HEK293 (cell line): ENCODE measurements around the gene ERGIC1.
A peak's percentile ranks its signal among the peaks of the same experiment; 100 is the strongest.

ENCODE experiments used
- CTCF ChIA-PET: fragments of 350-600 bp; formaldehyde crosslinking; extraction: SDS; loops from one replicate; lab custom pipeline; 2021; ENCODE audit warnings: antibody characterized with exemption; lab: Yijun Ruan, JAX
- POLR2A ChIA-PET: fragments of 300-600 bp; formaldehyde crosslinking; extraction: SDS; loops from one replicate; lab custom pipeline; 2020; ENCODE audit warnings: antibody characterized with exemption, inconsistent platforms; lab: Yijun Ruan, JAX
- H3K27ac ChIP-seq: fragments of 200-500 bp; sonication (Bioruptor generic); 2 replicates; pipeline ENCODE4 v1.5.1; 2014; ENCODE audit warnings: low read depth, low read length, control low read depth, inconsistent platforms; ENCODE audit errors: extremely low read depth
- H3K36me3 ChIP-seq, 2 experiments: fragments of 200-500 bp in 1 of 2; sonication (Bioruptor generic) in 1 of 2; 1 replicate in 1 of 2; 2 replicates in 1 of 2; pipeline ENCODE4 v1.5.1; 2014 to 2017; ENCODE audit warnings: inconsistent platforms in 2 of 2, low read length in 2 of 2; ENCODE audit not compliant: control insufficient read depth in 2 of 2, insufficient read depth in 1 of 2
- H3K4me1 ChIP-seq: fragments of 200-500 bp; sonication (Bioruptor generic); 2 replicates; pipeline ENCODE4 v1.5.1; 2014; ENCODE audit warnings: mild to moderate bottlenecking, low read length, inconsistent platforms; ENCODE audit not compliant: control insufficient read depth, insufficient read depth
- H3K4me3 ChIP-seq: 2 replicates; pipeline ENCODE4 v1.5.1; 2011; ENCODE audit warnings: low read depth, mild to moderate bottlenecking, control low read depth, low read length, moderate library complexity
- H3K9me3 ChIP-seq: fragments of 200-500 bp; sonication (Bioruptor generic); 2 replicates; pipeline ENCODE4 v1.5.1; 2014; ENCODE audit warnings: low read depth, low read length, inconsistent platforms; ENCODE audit not compliant: control insufficient read depth, insufficient read depth
- REPIN1 ChIP-seq: fragments of 450-650 bp; formaldehyde crosslinking; IDR thresholded peaks from 2 replicates; pipeline ENCODE4 v1.5.1; 2017; ENCODE audit warnings: missing biosample characterization, missing genetic modification characterization, low read depth
- SCRT1 ChIP-seq: fragments of 450-650 bp; formaldehyde crosslinking; IDR thresholded peaks from 2 replicates; pipeline ENCODE4 v1.5.1; 2016; ENCODE audit warnings: missing biosample characterization, missing genetic modification characterization, borderline replicate concordance
- SCRT2 ChIP-seq: fragments of 450-650 bp; formaldehyde crosslinking; IDR thresholded peaks from 2 replicates; pipeline ENCODE4 v1.5.1; 2016; ENCODE audit warnings: missing biosample characterization, missing genetic modification characterization
- YY2 ChIP-seq: fragments of 450-650 bp; formaldehyde crosslinking; IDR thresholded peaks from 2 replicates; pipeline ENCODE4 v1.5.1; 2016; ENCODE audit warnings: missing biosample characterization, missing genetic modification characterization
- ZFP41 ChIP-seq: fragments of 450-650 bp; formaldehyde crosslinking; IDR thresholded peaks from 2 replicates; pipeline ENCODE4 v1.5.1; 2016; ENCODE audit warnings: missing biosample characterization, missing genetic modification characterization, borderline replicate concordance
- ZNF10 ChIP-seq: fragments of 450-650 bp; formaldehyde crosslinking; IDR thresholded peaks from 2 replicates; pipeline ENCODE4 v1.5.1; 2017; ENCODE audit warnings: missing biosample characterization, missing genetic modification characterization
- ZNF549 ChIP-seq: fragments of 450-650 bp; IDR thresholded peaks from 2 replicates; pipeline ENCODE4 v1.5.1; 2018; ENCODE audit warnings: missing biosample characterization, missing genetic modification characterization, mild to moderate bottlenecking, inconsistent platforms, moderate library complexity
- ZNF555 ChIP-seq: fragments of 450-650 bp; formaldehyde crosslinking; conservative IDR thresholded peaks from 2 replicates; pipeline ENCODE4 v1.5.1; 2017; ENCODE audit warnings: missing biosample characterization, mild to moderate bottlenecking, missing genetic modification characterization, inconsistent platforms
- ZNF658 ChIP-seq: fragments of 450-650 bp; formaldehyde crosslinking; IDR thresholded peaks from 2 replicates; pipeline ENCODE4; 2016; ENCODE audit warnings: missing biosample characterization, missing genetic modification characterization
- ZNF747 ChIP-seq: fragments of 450-650 bp; formaldehyde crosslinking; IDR thresholded peaks from 2 replicates; pipeline ENCODE4 v1.5.1; 2016; ENCODE audit warnings: missing biosample characterization, missing genetic modification characterization
- TF ChIP-seq, protein P1 (sequence below): fragments of 450-650 bp; formaldehyde crosslinking; IDR thresholded peaks from 2 replicates; pipeline ENCODE4 v1.5.1; 2017; ENCODE audit warnings: missing biosample characterization, missing genetic modification characterization
- TF ChIP-seq, protein P2 (sequence below): fragments of 450-650 bp; formaldehyde crosslinking; IDR thresholded peaks from 2 replicates; pipeline ENCODE4 v1.5.0; 2017; ENCODE audit warnings: missing biosample characterization, missing genetic modification characterization, borderline replicate concordance
- TF ChIP-seq, protein P3 (sequence below): fragments of 450-650 bp; IDR thresholded peaks from 2 replicates; pipeline ENCODE4 v1.5.1; 2018; ENCODE audit warnings: missing biosample characterization, mild to moderate bottlenecking, missing genetic modification characterization
- TF ChIP-seq, protein P4 (sequence below): fragments of 450-650 bp; formaldehyde crosslinking; IDR thresholded peaks from 2 replicates; pipeline ENCODE4 v1.5.1; 2016; ENCODE audit warnings: missing biosample characterization, missing genetic modification characterization
- TF ChIP-seq, protein P5 (sequence below): fragments of 450-650 bp; formaldehyde crosslinking; IDR thresholded peaks from 2 replicates; pipeline ENCODE4 v1.5.1; 2016; ENCODE audit warnings: missing biosample characterization, missing genetic modification characterization
- TF ChIP-seq, protein P6 (sequence below): fragments of 450-650 bp; formaldehyde crosslinking; IDR thresholded peaks from 2 replicates; pipeline ENCODE4 v1.5.1; 2016; ENCODE audit warnings: missing biosample characterization, missing genetic modification characterization
- TF ChIP-seq, protein P7 (sequence below): fragments of 450-650 bp; formaldehyde crosslinking; IDR thresholded peaks from 2 replicates; pipeline ENCODE4 v1.5.1; 2016; ENCODE audit warnings: missing biosample characterization, missing genetic modification characterization
- TF ChIP-seq, protein P8 (sequence below): fragments of 450-650 bp; formaldehyde crosslinking; IDR thresholded peaks from 2 replicates; pipeline ENCODE4 v1.5.1; 2016; ENCODE audit warnings: missing biosample characterization, missing genetic modification characterization

The ERGIC1 gene

DNA sequence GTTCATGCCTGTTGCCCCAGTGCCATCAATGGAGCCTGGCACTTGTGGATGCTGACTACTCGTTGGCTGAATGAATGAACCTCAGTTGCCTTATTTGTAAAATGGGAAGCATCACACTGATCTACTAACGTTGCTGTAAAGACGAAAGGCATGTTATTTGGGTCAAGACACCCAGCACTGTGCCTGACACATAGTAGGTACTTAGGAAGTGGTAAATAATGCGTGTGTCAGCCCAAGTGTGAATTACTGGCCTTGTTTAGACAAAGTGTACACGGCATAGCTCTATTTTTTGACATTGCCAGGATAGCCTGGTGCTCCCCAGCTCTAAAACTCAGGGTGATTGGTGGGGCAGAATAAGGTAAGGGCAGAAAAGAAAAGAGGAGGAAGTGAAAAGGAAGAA, 27.4 kb downstream of the ERGIC1 start:
- H3K36me3 ChIP-seq: no peaks in the 10 kb centered on the region
- H3K4me3 ChIP-seq: no peak overlapping the region
- POLR2A ChIA-PET: no interaction called here
- TF ChIP-seq ZNF549 (tag by site-specific recombination): no peak
- TF ChIP-seq SCRT2 (tag by site-specific recombination): 0 out of 2 replicates have a peak, but pooled peaks have one; percentile 43
- peak; percentile 41; the same call in 1 of the 2 replicates for TF ChIP-seq SCRT1 (tag by site-specific recombination)
- TF ChIP-seq ZNF555: no peak
- TF ChIP-seq, protein P1, sequence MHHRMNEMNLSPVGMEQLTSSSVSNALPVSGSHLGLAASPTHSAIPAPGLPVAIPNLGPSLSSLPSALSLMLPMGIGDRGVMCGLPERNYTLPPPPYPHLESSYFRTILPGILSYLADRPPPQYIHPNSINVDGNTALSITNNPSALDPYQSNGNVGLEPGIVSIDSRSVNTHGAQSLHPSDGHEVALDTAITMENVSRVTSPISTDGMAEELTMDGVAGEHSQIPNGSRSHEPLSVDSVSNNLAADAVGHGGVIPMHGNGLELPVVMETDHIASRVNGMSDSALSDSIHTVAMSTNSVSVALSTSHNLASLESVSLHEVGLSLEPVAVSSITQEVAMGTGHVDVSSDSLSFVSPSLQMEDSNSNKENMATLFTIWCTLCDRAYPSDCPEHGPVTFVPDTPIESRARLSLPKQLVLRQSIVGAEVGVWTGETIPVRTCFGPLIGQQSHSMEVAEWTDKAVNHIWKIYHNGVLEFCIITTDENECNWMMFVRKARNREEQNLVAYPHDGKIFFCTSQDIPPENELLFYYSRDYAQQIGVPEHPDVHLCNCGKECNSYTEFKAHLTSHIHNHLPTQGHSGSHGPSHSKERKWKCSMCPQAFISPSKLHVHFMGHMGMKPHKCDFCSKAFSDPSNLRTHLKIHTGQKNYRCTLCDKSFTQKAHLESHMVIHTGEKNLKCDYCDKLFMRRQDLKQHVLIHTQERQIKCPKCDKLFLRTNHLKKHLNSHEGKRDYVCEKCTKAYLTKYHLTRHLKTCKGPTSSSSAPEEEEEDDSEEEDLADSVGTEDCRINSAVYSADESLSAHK (tag by site-specific recombination): no peak
- TF ChIP-seq, protein P2, sequence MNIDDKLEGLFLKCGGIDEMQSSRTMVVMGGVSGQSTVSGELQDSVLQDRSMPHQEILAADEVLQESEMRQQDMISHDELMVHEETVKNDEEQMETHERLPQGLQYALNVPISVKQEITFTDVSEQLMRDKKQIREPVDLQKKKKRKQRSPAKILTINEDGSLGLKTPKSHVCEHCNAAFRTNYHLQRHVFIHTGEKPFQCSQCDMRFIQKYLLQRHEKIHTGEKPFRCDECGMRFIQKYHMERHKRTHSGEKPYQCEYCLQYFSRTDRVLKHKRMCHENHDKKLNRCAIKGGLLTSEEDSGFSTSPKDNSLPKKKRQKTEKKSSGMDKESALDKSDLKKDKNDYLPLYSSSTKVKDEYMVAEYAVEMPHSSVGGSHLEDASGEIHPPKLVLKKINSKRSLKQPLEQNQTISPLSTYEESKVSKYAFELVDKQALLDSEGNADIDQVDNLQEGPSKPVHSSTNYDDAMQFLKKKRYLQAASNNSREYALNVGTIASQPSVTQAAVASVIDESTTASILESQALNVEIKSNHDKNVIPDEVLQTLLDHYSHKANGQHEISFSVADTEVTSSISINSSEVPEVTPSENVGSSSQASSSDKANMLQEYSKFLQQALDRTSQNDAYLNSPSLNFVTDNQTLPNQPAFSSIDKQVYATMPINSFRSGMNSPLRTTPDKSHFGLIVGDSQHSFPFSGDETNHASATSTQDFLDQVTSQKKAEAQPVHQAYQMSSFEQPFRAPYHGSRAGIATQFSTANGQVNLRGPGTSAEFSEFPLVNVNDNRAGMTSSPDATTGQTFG (tag by site-specific recombination): no peak
- TF ChIP-seq ZNF658 (tag by site-specific recombination): no peak
- TF ChIP-seq, all 188 proteins: peak for 2
- CTCF ChIA-PET: interaction anchor here (1.8 kb wide), 1 partner anchor 71 kb away, joined by 6 read pairs; no protein-coding TSS in a partner anchor
- Histone ChIP-seq H3K4me1 (no peaks in the 10 kb centered on the region), H3K27ac (no peak overlapping the region), H3K9me3 (no peaks in the 10 kb centered on the region)

DNA sequence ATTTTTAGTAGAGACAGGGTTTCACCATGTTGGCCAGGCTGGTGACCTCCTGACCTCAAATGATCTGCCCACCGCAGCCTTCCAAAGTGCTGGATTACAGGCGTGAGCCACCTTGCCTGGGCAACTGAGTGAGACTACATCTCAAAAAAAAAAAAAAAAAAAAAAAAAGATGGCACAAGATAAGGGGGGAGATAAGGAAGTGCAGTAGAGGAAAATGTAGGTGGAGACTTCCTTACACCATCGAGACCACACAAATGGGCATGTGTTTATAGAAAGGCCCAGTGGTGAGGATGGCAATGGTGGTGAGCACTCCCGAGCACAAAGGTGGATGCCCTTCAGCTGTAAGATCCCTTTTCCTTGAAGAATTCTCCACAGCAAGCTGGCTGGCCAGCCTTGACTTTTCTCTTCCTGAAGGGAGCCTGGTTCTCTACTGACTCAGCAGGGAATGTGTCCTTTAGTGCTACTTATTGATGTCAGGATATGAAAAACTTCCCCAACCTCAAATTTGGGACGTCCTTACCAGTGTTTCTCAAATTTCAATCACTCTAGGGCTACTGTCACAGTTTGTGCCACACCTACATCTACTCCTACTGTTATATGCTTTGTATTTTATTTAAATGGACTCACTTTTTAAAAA, 28.2 kb downstream of the ERGIC1 start:
- no peak overlapping the region for H3K27ac ChIP-seq
- no peaks in the 10 kb centered on the region for H3K36me3 ChIP-seq
- H3K4me1 ChIP-seq: no peaks in the 10 kb centered on the region
- H3K9me3 ChIP-seq: no peaks in the 10 kb centered on the region
- no peak overlapping the region for H3K4me3 ChIP-seq
- ChIA-PET POLR2A (no interaction called here), CTCF (no interaction called here)
- TF ChIP-seq, protein P3, sequence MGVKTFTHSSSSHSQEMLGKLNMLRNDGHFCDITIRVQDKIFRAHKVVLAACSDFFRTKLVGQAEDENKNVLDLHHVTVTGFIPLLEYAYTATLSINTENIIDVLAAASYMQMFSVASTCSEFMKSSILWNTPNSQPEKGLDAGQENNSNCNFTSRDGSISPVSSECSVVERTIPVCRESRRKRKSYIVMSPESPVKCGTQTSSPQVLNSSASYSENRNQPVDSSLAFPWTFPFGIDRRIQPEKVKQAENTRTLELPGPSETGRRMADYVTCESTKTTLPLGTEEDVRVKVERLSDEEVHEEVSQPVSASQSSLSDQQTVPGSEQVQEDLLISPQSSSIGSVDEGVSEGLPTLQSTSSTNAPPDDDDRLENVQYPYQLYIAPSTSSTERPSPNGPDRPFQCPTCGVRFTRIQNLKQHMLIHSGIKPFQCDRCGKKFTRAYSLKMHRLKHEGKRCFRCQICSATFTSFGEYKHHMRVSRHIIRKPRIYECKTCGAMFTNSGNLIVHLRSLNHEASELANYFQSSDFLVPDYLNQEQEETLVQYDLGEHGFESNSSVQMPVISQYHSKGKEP (tag by site-specific recombination): no peak
- TF ChIP-seq ZFP41 (tag by site-specific recombination) (no peak), ZNF747 (tag by site-specific recombination) (no peak), REPIN1 (tag by site-specific recombination) (no peak), YY2 (tag by site-specific recombination) (no peak), ZNF10 (no peak)
- TF ChIP-seq, protein P4, sequence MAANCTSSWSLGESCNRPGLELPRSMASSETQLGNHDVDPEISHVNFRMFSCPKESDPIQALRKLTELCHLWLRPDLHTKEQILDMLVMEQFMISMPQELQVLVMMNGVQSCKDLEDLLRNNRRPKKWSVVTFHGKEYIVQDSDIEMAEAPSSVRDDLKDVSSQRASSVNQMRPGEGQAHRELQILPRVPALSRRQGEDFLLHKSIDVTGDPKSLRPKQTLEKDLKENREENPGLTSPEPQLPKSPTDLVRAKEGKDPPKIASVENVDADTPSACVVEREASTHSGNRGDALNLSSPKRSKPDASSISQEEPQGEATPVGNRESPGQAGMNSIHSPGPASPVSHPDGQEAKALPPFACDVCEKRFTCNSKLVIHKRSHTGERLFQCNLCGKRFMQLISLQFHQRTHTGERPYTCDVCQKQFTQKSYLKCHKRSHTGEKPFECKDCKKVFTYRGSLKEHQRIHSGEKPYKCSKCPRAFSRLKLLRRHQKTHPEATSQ (tag by site-specific recombination): no peak
- TF ChIP-seq, protein P5, sequence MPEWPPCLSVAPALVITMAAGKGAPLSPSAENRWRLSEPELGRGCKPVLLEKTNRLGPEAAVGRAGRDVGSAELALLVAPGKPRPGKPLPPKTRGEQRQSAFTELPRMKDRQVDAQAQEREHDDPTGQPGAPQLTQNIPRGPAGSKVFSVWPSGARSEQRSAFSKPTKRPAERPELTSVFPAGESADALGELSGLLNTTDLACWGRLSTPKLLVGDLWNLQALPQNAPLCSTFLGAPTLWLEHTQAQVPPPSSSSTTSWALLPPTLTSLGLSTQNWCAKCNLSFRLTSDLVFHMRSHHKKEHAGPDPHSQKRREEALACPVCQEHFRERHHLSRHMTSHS: no peak
- TF ChIP-seq, protein P6, sequence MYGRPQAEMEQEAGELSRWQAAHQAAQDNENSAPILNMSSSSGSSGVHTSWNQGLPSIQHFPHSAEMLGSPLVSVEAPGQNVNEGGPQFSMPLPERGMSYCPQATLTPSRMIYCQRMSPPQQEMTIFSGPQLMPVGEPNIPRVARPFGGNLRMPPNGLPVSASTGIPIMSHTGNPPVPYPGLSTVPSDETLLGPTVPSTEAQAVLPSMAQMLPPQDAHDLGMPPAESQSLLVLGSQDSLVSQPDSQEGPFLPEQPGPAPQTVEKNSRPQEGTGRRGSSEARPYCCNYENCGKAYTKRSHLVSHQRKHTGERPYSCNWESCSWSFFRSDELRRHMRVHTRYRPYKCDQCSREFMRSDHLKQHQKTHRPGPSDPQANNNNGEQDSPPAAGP (tag by site-specific recombination): no peak
- TF ChIP-seq, protein P7, sequence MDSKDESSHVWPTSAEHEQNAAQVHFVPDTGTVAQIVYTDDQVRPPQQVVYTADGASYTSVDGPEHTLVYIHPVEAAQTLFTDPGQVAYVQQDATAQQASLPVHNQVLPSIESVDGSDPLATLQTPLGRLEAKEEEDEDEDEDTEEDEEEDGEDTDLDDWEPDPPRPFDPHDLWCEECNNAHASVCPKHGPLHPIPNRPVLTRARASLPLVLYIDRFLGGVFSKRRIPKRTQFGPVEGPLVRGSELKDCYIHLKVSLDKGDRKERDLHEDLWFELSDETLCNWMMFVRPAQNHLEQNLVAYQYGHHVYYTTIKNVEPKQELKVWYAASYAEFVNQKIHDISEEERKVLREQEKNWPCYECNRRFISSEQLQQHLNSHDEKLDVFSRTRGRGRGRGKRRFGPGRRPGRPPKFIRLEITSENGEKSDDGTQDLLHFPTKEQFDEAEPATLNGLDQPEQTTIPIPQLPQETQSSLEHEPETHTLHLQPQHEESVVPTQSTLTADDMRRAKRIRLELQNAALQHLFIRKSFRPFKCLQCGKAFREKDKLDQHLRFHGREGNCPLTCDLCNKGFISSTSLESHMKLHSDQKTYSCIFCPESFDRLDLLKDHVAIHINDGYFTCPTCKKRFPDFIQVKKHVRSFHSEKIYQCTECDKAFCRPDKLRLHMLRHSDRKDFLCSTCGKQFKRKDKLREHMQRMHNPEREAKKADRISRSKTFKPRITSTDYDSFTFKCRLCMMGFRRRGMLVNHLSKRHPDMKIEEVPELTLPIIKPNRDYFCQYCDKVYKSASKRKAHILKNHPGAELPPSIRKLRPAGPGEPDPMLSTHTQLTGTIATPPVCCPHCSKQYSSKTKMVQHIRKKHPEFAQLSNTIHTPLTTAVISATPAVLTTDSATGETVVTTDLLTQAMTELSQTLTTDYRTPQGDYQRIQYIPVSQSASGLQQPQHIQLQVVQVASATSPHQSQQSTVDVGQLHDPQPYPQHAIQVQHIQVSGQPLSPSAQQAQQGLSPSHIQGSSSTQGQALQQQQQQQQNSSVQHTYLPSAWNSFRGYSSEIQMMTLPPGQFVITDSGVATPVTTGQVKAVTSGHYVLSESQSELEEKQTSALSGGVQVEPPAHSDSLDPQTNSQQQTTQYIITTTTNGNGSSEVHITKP (tag by site-specific recombination): peak; percentile 52; the same call in 1 of the 2 replicates
- TF ChIP-seq, protein P8, sequence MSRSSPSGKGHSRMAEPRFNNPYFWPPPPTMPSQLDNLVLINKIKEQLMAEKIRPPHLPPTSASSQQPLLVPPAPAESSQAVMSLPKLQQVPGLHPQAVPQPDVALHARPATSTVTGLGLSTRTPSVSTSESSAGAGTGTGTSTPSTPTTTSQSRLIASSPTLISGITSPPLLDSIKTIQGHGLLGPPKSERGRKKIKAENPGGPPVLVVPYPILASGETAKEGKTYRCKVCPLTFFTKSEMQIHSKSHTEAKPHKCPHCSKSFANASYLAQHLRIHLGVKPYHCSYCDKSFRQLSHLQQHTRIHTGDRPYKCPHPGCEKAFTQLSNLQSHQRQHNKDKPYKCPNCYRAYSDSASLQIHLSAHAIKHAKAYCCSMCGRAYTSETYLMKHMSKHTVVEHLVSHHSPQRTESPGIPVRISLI (tag by site-specific recombination): peak; percentile 64; the same call in 1 of the 2 replicates
